Stimulated activated CD4-positive, alpha-beta T cell treated with anti-CD3 and anti-CD28 coated beads, Interleukin-2, amount 100 ng/mL, for 24 hours (primary cell): ENCODE measurements around the gene CHKA.

Source experiments
- DNase-seq, 2 donors: peaks; one replicate each; pipeline ENCODE4 v3.0.0-alpha.2; 2020

Gene CHKA

DNA sequence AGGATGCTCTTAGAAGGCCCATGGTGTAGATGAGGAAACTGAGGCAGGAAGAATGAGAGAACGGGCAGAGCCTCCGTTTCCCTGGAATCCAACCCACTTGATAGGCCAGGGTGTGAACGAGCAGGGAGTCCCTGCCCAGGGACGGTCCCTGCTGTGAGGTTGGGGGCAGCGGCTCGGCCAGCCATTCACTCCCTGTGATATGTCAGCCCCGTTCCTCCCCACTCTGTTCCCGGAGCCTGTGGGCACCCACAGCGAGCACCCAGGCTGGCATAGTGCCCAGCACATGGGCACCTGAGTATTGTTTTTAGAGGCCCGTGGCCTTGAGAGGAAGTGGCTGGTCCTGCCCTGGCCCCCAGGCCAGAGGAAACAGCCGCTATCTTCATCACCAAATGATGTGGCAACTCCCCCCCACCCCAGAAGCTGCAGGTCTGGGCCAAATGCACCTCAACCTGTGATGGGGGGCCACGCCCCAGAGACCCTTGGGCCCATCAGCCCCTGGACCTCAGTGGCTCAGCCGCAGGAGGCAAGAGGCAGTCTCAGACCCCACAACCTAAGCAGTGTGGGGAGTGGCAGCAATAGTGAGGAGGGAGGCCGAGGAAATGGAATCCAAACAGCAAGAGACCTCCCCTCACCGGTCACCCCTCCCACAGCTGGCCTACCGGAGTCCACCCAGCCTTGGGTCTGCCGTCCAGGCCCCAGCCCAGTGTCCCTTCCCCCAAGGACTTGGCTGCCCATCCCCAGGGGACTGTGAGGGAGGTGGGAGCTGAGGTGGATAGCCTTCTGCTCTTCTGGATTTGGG, 108.9 kb downstream of the CHKA start:
- DNase-seq, result no peak

- no peak for DNase-seq
Observed at GRCh38 chr11:68011051-68011943, 109.9 kb downstream of the CHKA start.

- DNase-seq, result no peak
Observed at GRCh38 chr11:68010090-68011041, 110.8 kb downstream of the CHKA start, which contains the start of gene ALDH3B1. Gene ALDH3B1 (plus strand): TSS chr11:68010327. CDS start chr11:68015298, 4,971 bp downstream.

DNA sequence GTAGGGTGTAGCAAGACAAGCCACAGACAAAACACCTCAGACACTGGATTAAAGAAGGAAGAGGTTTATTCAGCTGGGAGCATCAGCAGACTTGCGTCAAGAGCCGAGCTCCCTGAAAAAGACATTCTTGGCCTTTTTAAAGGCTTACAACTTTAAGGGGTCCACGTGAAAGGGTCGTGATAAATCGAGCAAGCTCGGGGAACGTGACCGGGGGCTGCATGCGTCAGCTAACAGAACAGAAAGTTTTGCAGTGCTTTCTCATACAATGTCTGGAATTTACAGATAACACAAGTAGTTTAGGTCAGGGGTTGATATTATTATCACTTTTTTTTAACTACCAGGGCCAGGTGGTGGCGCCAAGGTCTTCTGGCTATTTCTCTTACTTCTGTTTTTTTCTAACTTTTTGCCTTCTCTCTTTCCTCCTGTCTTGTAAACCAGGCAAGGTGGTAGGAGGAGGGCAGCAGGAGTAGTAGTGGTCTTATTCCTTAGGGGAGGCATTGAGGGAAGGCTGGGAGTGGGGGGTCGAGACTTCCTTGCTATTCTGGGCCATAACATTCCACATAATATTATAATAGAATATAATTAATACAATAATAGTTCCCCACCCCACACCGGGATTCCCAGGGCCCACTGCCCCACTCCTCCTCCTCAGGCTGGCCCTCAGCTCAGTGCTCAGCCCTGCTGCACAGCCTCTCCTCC, 111.6 kb downstream of the CHKA start:
- DNase-seq, result no peak

GRCh38 chr11:68008381-68009337, 112.5 kb downstream of the CHKA start:
- DNase-seq, result no peak

DNA sequence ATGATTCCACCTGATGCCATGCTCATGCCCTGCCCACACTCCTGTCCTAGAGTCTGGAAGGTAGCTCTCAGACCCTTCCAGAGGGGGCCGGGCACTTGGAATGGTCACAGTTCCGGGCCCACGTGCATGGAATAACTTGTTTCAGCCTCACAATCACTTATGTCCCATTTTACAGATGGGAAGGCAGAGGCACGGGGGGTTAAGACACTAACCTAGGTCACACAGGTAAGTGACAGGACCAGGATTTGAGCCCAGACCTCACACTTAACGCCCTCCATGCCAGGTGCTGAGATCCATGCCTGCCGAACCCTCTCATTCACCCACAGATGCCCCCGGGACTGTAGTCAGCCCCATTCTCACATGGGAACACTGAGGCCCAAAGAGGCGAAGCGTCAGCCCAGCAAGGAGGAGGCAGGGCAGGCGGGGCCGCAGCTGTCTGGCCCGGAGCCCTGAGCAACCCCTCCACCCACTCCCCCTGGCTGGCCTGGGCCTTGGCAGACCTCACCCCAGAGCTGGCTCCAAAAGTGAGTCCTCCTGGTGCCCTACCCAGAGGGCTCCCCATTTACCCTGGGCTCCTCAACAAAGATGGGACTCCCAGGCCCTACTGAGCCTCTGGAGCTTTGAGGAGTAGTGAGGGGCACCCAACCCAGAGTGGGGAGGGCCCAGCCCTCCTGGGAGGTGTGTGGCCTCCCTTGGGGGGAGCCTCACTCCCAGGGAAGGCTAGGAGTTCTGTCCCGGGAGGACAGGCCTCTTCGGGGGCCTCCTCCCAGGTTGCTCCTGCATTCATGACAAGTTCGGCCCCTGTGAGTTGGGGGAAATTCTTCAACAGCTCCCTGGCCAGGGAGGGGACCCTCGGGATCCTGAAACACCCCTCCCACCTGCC, 113.4 kb downstream of the CHKA start:
- no peak for DNase-seq

DNA sequence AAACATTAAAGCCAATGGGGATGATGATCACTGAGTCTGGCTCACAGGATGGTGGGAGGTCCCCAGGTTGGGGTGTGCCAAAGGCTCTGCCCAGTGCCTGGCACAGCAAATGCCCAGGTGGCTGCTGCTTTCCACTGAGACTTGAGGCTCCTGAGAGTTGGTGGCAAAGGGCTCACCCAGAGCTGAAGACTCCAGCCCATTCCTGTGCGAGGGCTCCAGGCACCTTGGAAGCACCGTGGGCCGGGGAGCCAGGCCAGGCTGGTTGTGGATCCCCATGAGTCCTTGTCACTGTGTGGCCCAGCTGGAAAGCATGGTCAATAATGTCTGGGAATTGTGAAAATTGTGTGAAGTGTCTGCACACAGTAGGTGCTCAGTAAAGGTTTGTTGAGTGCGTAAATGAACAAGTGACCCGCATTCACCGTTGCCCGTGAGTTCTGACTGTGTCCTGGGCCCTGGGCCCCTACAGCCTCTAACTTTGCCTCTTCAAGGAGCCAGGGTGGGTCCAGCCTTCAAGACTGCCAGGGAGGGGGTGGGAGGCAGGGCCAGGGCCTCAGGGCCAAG, 114.5 kb downstream of the CHKA start:
- no peak for DNase-seq

DNA sequence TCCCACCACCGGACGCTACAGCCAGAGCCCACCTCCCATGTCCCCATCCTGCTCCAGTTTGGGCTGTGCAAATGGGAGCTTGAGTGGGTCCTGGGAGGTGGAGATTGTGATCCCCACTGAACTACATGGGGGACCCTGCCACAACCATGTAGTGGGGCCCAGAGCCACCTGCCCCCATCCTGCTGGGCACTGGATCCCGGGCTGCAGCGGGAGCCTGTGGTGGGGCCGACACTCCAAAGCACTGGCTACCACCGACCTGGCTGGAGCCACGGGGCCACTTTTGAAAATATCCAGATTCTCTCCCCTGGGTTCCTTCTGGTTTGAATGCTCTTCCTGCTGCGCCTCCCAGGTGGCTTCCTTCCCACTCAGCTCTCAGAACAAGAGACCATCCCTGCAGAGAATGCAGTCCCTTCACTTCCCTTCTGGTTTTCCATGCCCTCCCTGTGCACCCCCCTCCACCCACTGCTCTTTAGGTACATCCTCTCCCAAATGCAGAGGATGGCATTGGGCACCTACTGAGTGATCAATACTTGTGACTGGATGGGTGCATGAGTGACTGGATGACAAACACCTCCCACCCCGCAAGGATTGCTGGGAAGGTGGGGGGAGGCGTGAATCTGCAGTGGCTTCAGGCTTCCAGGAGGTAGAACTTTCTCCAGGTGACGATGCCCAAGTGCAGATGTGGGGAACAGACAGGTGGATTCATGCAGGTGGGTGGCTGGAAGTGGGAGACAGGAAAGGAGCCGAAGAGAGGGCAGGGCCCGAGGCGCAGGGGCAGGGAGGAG, 116.4 kb downstream of the CHKA start:
- DNase-seq, result no peak

DNA sequence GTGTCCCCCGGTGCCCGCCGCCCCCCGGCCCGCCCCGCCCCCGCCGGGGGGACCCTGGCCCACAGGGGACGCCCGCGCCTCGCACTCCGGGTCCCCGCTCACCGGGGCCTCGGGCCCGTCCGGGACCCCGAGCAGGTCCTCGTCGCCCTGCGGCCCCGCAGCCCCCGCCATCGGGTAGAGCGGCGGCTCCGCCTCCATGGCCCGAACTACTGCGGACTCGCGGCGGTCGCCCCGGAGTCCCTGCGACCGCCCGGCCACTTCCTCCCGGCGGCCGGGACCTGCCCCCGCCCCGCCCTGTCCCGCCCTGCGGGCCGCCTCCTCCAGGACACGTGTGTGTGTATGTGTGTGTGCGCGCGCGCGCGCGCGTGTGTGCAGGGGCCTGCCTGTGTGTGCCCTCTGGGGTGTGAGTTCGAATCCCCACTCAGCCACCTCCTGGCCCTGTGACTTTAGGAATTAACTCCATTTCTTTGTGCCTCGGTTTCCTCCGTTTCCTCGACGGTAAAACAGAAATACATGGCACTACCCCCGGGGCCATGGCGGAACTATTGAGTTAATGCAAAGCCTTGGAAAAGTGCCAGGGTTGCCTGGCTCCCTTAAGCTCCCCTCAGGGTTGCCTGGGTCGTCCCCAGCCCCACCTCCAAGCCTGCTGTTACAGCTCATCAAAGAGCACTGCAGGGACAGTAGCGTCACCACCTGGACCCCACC, 117.2 kb downstream of the CHKA start, which contains the start of gene UNC93B1:
Gene UNC93B1, minus strand, starts transcription at position 252 of the 705 bp plus-strand sequence. Its CDS starts 54 bp downstream, at position 198.
- DNase-seq, result peak; percentile 82 to 88

DNA sequence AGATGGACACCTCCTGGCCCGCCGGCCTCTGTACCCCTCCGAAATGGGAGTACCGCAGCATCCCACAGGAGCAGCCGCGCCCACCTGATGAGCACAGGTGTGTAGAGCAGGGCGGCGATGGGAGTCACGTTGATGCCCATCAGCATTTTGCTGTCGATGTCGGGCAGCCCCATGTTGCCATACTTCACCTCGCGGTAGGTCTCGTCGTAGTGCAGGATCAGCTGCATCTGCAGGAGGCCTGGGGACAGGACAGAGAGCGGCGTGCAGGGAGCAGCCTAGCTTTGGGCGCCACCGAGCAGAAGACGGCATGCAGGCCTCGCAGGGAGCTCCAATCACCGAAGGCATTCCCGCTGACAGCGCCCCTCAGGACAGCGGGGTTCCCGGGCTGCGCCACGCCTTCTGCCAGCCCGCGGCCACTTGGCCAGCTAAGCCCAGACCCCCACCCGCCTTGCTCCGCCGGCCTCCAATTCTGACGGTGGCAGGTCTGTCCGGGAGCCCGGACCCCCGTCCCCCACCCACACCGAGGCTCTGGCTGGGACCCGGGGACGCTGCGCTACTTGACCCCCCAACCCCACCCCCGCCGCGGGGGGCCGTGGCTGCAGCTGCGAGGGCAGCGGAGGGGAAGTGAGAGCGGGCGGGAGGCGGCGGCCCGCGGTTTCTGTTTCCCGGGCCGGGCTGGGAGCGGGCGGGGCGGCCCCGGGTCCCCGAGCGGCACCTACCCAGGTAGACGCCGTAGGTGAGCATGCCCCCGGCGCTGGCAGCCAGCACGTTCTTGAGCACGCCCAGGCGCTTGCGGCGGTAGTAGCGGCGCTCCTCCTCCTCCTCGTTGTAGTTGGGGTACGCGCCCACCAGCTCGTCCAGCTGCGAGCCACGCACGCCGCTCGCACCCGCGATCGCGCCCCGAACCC, 118.0 kb downstream of the CHKA start:
- DNase-seq, result peak; percentile 48 to 52
